ENCODE data around the gene LDB3. TPM values are rescaled to one million over a fixed set of nuclear protein-coding genes. Genes with fewer than 3 reads are reported as not detected.

Gene LDB3
- total and polyA plus RNA-seq, 2 of the 8 experiments (the other 6 are each of a cell fraction or from before 2014, with no cell fraction given), result 0.20 to 0.43 TPM

DNA sequence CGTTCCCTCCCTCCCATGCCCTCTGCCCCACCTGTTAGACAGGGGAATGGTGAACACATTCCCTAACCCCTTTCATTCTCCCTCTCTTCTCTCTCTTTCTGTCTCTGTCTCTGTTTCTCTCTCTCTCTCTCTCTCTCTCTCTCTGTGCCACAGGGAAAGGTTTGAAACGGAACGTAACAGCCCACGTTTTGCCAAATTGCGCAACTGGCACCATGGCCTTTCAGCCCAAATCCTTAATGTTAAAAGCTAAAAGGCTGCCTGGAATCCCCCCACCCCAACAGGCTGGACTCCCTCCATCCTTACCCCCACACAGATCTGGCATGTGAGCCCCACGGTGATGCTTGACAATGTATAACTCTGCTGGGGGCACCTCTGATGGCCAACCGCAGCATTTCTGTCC is 30.8 kb downstream of the LDB3 start:
- Histone ChIP-seq H3K14ac (ENCODE audit: insufficient read length) (no peak overlapping the region), H4K91ac (replicated peaks; ENCODE audit: insufficient read length, low read length) (no peak overlapping the region), H2AK5ac (ENCODE audit: low read depth, low read length) (no peak overlapping the region), H2BK15ac (ENCODE audit: low read length) (no peak overlapping the region), H3K9me3 (ENCODE audit: insufficient read depth in 2 of 2, low read depth in 1 of 2, low read length in 1 of 2) (no peaks in the 10 kb centered on the region), H3K79me1 (ENCODE audit: low read depth, low read length) (no peaks in the 10 kb centered on the region), H3K9ac (replicated peaks in 1 of 4; ENCODE audit: extremely low read depth in 1 of 4, low read depth in 3 of 4, low read length in 3 of 4) (no peak overlapping the region), H2BK120ac (replicated peaks; ENCODE audit: low read depth, low read length) (no peak overlapping the region), H3K4me1 (replicated peaks in 1 of 4; ENCODE audit: control insufficient read depth in 3 of 4, insufficient read depth in 4 of 4, low read length in 3 of 4) (peaks cover 0 to 2% (median under 1%) of the 10 kb centered on the region in 4 experiments; a peak in 2 of 7 replicates), H2AFZ (ENCODE audit: low read length) (no peak overlapping the region), H3K23me2 (ENCODE audit: low read depth, low read length) (no peaks in the 10 kb centered on the region), H3K36me3 (ENCODE audit: control insufficient read depth in 2 of 4, insufficient read depth in 4 of 4, low read length in 3 of 4) (no peaks in the 10 kb centered on the region), H3K18ac (ENCODE audit: extremely low read depth, low read length) (no peak overlapping the region), H2BK5ac (ENCODE audit: low read depth, low read length) (no peak overlapping the region), H3K4me3 (ENCODE audit: extremely low read depth in 1 of 4, insufficient read depth in 2 of 4, low read depth in 3 of 4, low read length in 4 of 4) (no peak overlapping the region), H3K23ac (ENCODE audit: insufficient read length) (no peak overlapping the region), H3K27me3 (replicated peaks in 1 of 4; ENCODE audit: control insufficient read depth in 3 of 4, extremely low read depth in 1 of 4, insufficient read depth in 3 of 4, low read length in 3 of 4) (0 out of 7 replicates have a peak, but pooled peaks cover 0 to 3% (median 0%) of the 10 kb centered on the region in 4 experiments), H3K79me2 (ENCODE audit: control insufficient read depth in 1 of 2, insufficient read depth in 2 of 2, low read length in 2 of 2) (no peaks in the 10 kb centered on the region), H2BK20ac (ENCODE audit: low read length) (no peak overlapping the region), H2BK12ac (ENCODE audit: low read depth, low read length) (0 out of 2 replicates have a peak overlapping the region, but pooled peaks have one; percentile 39), H3K27ac (ENCODE audit: low read depth, low read length) (no peak overlapping the region), H3K56ac (replicated peaks; ENCODE audit: insufficient read length, low read depth, low read length) (no peak overlapping the region), H3K4me2 (ENCODE audit: insufficient read depth in 1 of 2, low read depth in 2 of 2, low read length in 2 of 2) (no peak overlapping the region), H3K4ac (replicated peaks; ENCODE audit: insufficient read length, low read depth, low read length) (no peak overlapping the region), H4K8ac (ENCODE audit: extremely low read depth, insufficient read depth, low read length) (no peak overlapping the region), H4K5ac (ENCODE audit: insufficient read length, low read depth, low read length) (no peak overlapping the region), H4K20me1 (replicated peaks in 1 of 2; ENCODE audit: control insufficient read depth in 1 of 2, insufficient read depth in 2 of 2, low read length in 2 of 2) (no peaks in the 10 kb centered on the region)
- CTCF ChIA-PET (ENCODE audit: partially characterized antibody), result interaction anchor here (0.6 to 3.6 kb wide), 7 partner anchors 10 to 389 kb away, joined by 3 to 23 read pairs (median 9); no protein-coding TSS in a partner anchor
- POLR2A ChIA-PET (ENCODE audit: partially characterized antibody), result interaction anchor here (0.8 to 1.7 kb wide), 5 partner anchors 11 to 207 kb away, joined by 3 to 5 read pairs (median 3); partner anchors contain the start of gene BMPR1A
- no peak for DNase-seq (ENCODE audit: low read depth in 1 of 2, low spot score in 2 of 2)
- TF ChIP-seq EZH2 (IDR thresholded peaks at IDR 0.05; ENCODE audit: low read depth, low read length, severe bottlenecking), result no peak
- no peak for TF ChIP-seq POLR2A (IDR thresholded peaks at IDR 0.05; ENCODE audit: control extremely low read depth in 1 of 2, low read depth in 2 of 2, low read length in 2 of 2)
- no peak for TF ChIP-seq KDM4A (IDR thresholded peaks at IDR 0.05; ENCODE audit: low read depth, low read length, severe bottlenecking)
- TF ChIP-seq CEBPB (IDR thresholded peaks at IDR 0.05; ENCODE audit: low read depth, low read length), result peak; percentile 70
- TF ChIP-seq RFX5 (IDR thresholded peaks at IDR 0.05; ENCODE audit: borderline replicate concordance, low read depth, low read length), result no peak
- FAIRE-seq, result no peak
- 91% methylated on average over 6 of the region's 7 CpGs; no CpG with 5 or more reads in 1 of the 2 experiments for WGBS, 2 experiments (ENCODE audit: extremely low coverage in 1 of 2, insufficient coverage in 1 of 2, insufficient read length in 1 of 2, insufficient replicate concordance in 2 of 2, low coverage in 1 of 2, low lambda C conversion rate in 2 of 2, missing lambda C conversion rate in 1 of 2)

Measured in H1 (cell line).